T-cell (primary cell): ENCODE results near the gene USHBP1. TPM values are rescaled to one million over a fixed set of nuclear protein-coding genes. Genes with fewer than 3 reads are reported as not detected.

Experiments
- ATAC-seq, 4 experiments: fragments of 200-7000 bp in 3 of 4; fragments of 150-1000 bp in 1 of 4; cut with Tn5 transposase; replicated peaks in 1 of 4; 1 replicate in 3 of 4; 2 replicates in 1 of 4; pipeline ENCODE4 v1.10.0; 2021; ENCODE audit warnings: moderate library complexity in 3 of 4, mild to moderate bottlenecking in 2 of 4, moderate number of reproducible peaks in 1 of 4
- CTCF ChIA-PET, 2 donors: fragments of 300-600 bp; sonication (Branson Sonifier 250); formaldehyde crosslinking; loops; one replicate each; lab custom pipeline; 2022; ENCODE audit warnings: antibody characterized with exemption in 2 of 2; lab: Charles Lee
- POLR2A ChIA-PET, 2 donors: fragments of 300-600 bp; sonication (Branson Sonifier 250); formaldehyde crosslinking; loops; one replicate each; lab custom pipeline; 2022; ENCODE audit warnings: antibody characterized with exemption in 2 of 2; lab: Charles Lee
- DNase-seq, 35 experiments: peaks; one replicate each; pipeline versions ENCODE4 v3.0.0 to v3.0.0-alpha.2; 2013 to 2023
- H3K27ac ChIP-seq: one replicate; pipeline ENCODE4 v1.5.1; 2013; ENCODE audit warnings: low read length
- H3K27me3 ChIP-seq, 2 experiments: replicated peaks in 1 of 2; 1 replicate in 1 of 2; 2 replicates in 1 of 2; pipeline versions ENCODE4 v1.6.1 to v1.7.0; 2013; ENCODE audit warnings: low read length in 1 of 2, mixed read lengths in 1 of 2; ENCODE audit not compliant: control insufficient read depth in 2 of 2, insufficient read depth in 2 of 2; ENCODE audit errors: extremely low read depth in 1 of 2
- H3K36me3 ChIP-seq, 2 donors: 1 replicate in 1 of 2; 2 replicates in 1 of 2; pipeline versions ENCODE4 v1.6.1 to v1.7.0; 2013; ENCODE audit warnings: low read length in 1 of 2; ENCODE audit not compliant: control insufficient read depth in 2 of 2, insufficient read depth in 1 of 2; ENCODE audit errors: extremely low read depth in 1 of 2
- H3K4me1 ChIP-seq, 2 experiments: 1 replicate in 1 of 2; 2 replicates in 1 of 2; pipeline versions ENCODE4 v1.6.1 to v1.7.0; 2013; ENCODE audit warnings: low read length in 2 of 2, mixed read lengths in 1 of 2; ENCODE audit not compliant: insufficient read depth in 2 of 2, control insufficient read depth in 1 of 2; ENCODE audit errors: extremely low read depth in 1 of 2
- H3K4me3 ChIP-seq, 2 donors: 1 replicate in 1 of 2; 2 replicates in 1 of 2; pipeline versions ENCODE4 v1.5.1 to v1.7.0; 2013; ENCODE audit warnings: mild to moderate bottlenecking in 2 of 2, low read length in 1 of 2, moderate library complexity in 1 of 2; ENCODE audit not compliant: control insufficient read depth in 1 of 2; ENCODE audit errors: extremely low read depth in 1 of 2
- H3K9me3 ChIP-seq: 2 replicates; pipeline ENCODE4 v1.7.0; 2013
- H3K27ac Mint-ChIP-seq, 2 donors: one replicate each; pipeline ENCODE4 v1.8.0; 2020 to 2021; ENCODE audit warnings: mild to moderate bottlenecking in 2 of 2, mixed read lengths in 2 of 2
- H3K27me3 Mint-ChIP-seq, 2 donors: one replicate each; pipeline ENCODE4 v1.8.0; 2021 to 2022; ENCODE audit warnings: mixed read lengths in 2 of 2
- H3K36me3 Mint-ChIP-seq: one replicate; pipeline ENCODE4 v1.8.0; 2021; ENCODE audit warnings: mixed read lengths
- H3K4me1 Mint-ChIP-seq, 3 donors: one replicate each; pipeline ENCODE4 v1.8.0; 2020 to 2022; ENCODE audit warnings: mixed read lengths in 3 of 3, mild to moderate bottlenecking in 1 of 3
- H3K4me3 Mint-ChIP-seq, 3 donors: one replicate each; pipeline ENCODE4 v1.8.0; 2020 to 2022; ENCODE audit warnings: mild to moderate bottlenecking in 3 of 3, mixed read lengths in 3 of 3, moderate library complexity in 3 of 3
- H3K9me3 Mint-ChIP-seq, 3 donors: one replicate each; pipeline ENCODE4 v1.8.0; 2020 to 2022; ENCODE audit warnings: mixed read lengths in 3 of 3
- WGBS: methylation state at CpG from one replicate; pipeline ENCODE4 v1.1.5; 2013; ENCODE audit warnings: missing lambda C conversion rate; ENCODE audit not compliant: insufficient coverage; 5-methylcytosine and 5-hydroxymethylcytosine counted together
- total RNA-seq, 35 experiments: library from RNA in 6 of 35; stranded (reverse) in 6 of 35; fragments of 120-200 nt in 1 of 35; gene quantifications; one replicate each; pipeline versions ENCODE4 v1.2.1 to v1.2.4 and lab custom pipeline; 2013 to 2026

Gene USHBP1
- total RNA-seq, 5 donors from 2014 or later (not counting 1 experiment from before 2014, with no cell fraction given), result 0.10 to 0.61 (median 0.38) TPM; not detected in 1

- Mint-ChIP-seq H3K27ac (no peak overlapping the region), H3K36me3 (peaks cover 59% of the 10 kb centered on the region), H3K4me1 (peaks cover 0 to 7% (median 0%) of the 10 kb centered on the region in 3 donors), H3K27me3 (no peaks in the 10 kb centered on the region), H3K4me3 (no peak overlapping the region), H3K9me3 (no peaks in the 10 kb centered on the region)
- Histone ChIP-seq H3K27me3 (no peaks in the 10 kb centered on the region), H3K27ac (no peak overlapping the region), H3K9me3 (no peaks in the 10 kb centered on the region), H3K4me1 (no peaks in the 10 kb centered on the region), H3K36me3 (peaks cover 47 to 69% of the 10 kb centered on the region in 2 donors), H3K4me3 (no peak overlapping the region)
- ChIA-PET CTCF (no interaction called here), POLR2A (no interaction called here)
- DNase-seq, result no peak
- no peak for ATAC-seq
- WGBS, result 92% methylated on average over 10 of the region's 16 CpGs
These were observed 64.0 kb downstream of the USHBP1 start for GRCh38 chr19:17200408-17201079.

Other genes starting within 250 kb of the USHBP1 start
- gene CPAMD8, start 237.9 kb downstream of the USHBP1 start, total RNA-seq, result 1 to 10 TPM; 2.1 to 6.2 (median 2.9) TPM
- 10 to 100 TPM; 16.6 to 20.4 (median 19.3) TPM for gene HAUS8, start 189.3 kb downstream of the USHBP1 start, total RNA-seq
- gene MYO9B, start 189.0 kb downstream of the USHBP1 start, total RNA-seq, result 100 to 1,000 TPM; 185 to 220 (median 202) TPM
- 10 to 100 TPM; 23.8 to 45.2 (median 38.6) TPM for gene USE1, start 49.4 kb downstream of the USHBP1 start, total RNA-seq
- 10 to 100 TPM; 21.5 to 33.3 (median 23.0) TPM for gene OCEL1, start 38.5 kb downstream of the USHBP1 start, total RNA-seq
- gene NR2F6, start 18.8 kb downstream of the USHBP1 start, total RNA-seq, result 1 to 10 TPM in 4 of 5 donors, under 1 TPM in 1; 0.55 to 6.4 (median 2.8) TPM
- gene BABAM1, start 2.7 kb upstream of the USHBP1 start, total RNA-seq, result 100 to 1,000 TPM in 3 of 5 donors, 10 to 100 TPM in 2; 76.7 to 130 (median 117) TPM
- gene ANKLE1, start 17.2 kb upstream of the USHBP1 start, total RNA-seq, result 1 to 10 TPM in 4 of 5 donors, under 1 TPM in 1; 0.93 to 6.5 (median 2.9) TPM
- gene ABHD8, start 38.7 kb upstream of the USHBP1 start, total RNA-seq, result 10 to 100 TPM in 3 of 5 donors, 1 to 10 TPM in 2; 5.3 to 12.4 (median 11.3) TPM
- 10 to 100 TPM; 37.6 to 87.0 (median 69.3) TPM for gene MRPL34, start 41.1 kb upstream of the USHBP1 start, total RNA-seq
- gene DDA1, start 44.8 kb upstream of the USHBP1 start, total RNA-seq, result 10 to 100 TPM; 37.3 to 51.7 (median 42.0) TPM
- 10 to 100 TPM; 18.3 to 27.4 (median 24.9) TPM for gene ANO8, start 70.1 kb upstream of the USHBP1 start, total RNA-seq
- 10 to 100 TPM; 31.9 to 72.5 (median 65.7) TPM for gene GTPBP3, start 72.8 kb upstream of the USHBP1 start, total RNA-seq
- gene PLVAP, start 112.6 kb upstream of the USHBP1 start, total RNA-seq, result under 1 TPM in 4 of 5 donors, not detected in 1; 0.19 to 0.86 (median 0.48) TPM
- gene CCDC194, start 129.5 kb upstream of the USHBP1 start, total RNA-seq, result 1 to 10 TPM; 1.4 to 3.3 (median 2.6) TPM
- gene BST2, start 140.9 kb upstream of the USHBP1 start, total RNA-seq, result 10 to 100 TPM; 43.9 to 62.0 (median 52.2) TPM
- gene MVB12A, start 155.3 kb upstream of the USHBP1 start, total RNA-seq, result 10 to 100 TPM; 21.0 to 41.4 (median 35.3) TPM
- gene TMEM221, start 183.9 kb upstream of the USHBP1 start, total RNA-seq, result not detected
- not detected for gene NXNL1, start 196.2 kb upstream of the USHBP1 start, total RNA-seq
- gene SLC27A1, start 205.8 kb upstream of the USHBP1 start, total RNA-seq, result 10 to 100 TPM in 3 of 5 donors, 1 to 10 TPM in 2; 5.9 to 13.3 (median 10.5) TPM
- 100 to 1,000 TPM in 1 of 5 donors, 10 to 100 TPM in 4; 46.2 to 103 (median 77.5) TPM for gene PGLS, start 246.9 kb upstream of the USHBP1 start, total RNA-seq